SIG-M5 treated with dmso at 0.1 percent for 504 hours (cell line): Measurements from ENCODE around the gene CTXN3.

Experiments used
- DNase-seq: peaks from one replicate; lab custom pipeline; 2025; ENCODE audit not compliant: unreplicated experiment; lab: John Stamatoyannopoulos, UW

CTXN3 gene

DNA sequence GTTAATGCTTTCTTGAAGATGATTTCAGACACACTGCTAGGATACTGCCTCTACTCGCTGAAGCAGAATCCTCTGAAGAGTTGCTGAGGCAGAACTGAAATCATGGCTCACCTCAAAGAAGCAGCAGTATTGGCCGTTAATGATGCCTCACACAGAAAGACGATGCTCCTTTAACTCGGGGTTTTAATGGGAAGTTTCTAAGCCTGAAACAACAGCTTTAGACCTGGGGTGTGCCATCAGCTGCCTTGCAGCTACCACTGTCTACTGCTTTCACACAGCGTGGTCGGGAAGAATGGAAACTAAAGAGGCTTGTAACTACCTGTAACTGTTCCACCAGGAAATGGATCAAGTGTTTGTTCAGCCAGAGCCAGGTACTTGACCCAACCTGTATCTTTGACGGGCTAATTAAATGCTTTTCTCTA is at the start of gene CTXN3:
Gene CTXN3 (plus strand): TSS at position 65 of the 422 bp plus-strand sequence. CDS start 8,440 bp downstream, outside the sequence.
- no peak for DNase-seq

DNA sequence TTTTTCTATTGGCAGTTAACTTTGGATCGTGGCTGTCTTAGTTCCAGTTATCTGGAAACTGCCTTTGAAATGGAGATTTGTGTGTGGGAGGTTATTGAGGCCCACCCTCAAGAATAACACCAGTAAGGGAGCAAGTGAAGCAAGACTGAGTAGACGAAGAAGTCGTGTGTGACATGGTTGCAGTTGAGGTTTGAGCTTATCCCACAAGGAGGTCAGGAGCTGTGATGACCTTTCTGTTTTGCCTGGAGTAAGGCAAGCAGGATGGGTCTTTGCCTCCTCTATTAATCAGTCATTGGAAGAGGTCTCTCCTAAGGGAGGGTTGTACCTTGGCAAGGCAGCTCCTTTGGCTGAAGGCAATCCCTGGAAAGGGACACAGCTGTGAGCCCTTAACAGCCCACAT is 49.6 kb upstream of the CTXN3 start:
- DNase-seq: no peak

DNA sequence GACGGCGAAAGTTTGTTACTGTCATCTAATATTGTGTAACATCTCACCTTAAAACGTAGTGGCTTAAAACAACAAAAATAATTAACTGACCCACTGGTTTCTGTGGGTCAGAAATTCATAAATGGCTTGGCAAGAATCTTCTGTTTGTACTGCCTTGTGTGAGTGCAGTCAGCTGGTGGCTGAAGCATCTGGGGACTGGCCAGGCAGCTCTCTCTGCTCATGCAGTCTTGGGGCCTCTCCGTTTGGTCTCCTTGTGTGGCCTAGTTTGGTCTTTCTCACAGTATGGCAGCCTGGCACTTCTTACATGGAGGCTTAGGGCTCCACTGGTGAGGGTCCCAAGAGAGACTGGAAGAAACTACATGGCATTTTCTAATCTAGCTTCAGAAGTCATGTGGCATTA is 49.0 kb upstream of the CTXN3 start:
- no peak for DNase-seq

DNA sequence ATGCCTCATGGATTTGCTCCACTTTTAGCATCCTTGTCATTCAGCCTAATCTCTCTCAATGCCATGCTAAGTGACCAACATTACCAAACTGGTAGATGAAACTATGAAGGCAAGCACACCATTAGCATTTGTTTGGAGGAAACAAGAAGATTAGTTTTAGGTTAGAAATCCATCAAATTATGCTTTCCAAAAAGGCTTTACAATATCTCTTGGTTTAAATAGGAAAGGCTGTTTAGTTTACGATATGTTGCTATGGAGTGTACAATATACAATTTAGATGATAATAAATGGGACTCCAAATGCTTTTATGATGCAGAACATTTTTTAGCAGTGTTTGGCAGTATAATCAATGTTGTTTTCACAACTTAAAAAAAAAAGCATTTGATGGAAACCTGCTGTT is 47.8 kb upstream of the CTXN3 start:
- no peak for DNase-seq

DNA sequence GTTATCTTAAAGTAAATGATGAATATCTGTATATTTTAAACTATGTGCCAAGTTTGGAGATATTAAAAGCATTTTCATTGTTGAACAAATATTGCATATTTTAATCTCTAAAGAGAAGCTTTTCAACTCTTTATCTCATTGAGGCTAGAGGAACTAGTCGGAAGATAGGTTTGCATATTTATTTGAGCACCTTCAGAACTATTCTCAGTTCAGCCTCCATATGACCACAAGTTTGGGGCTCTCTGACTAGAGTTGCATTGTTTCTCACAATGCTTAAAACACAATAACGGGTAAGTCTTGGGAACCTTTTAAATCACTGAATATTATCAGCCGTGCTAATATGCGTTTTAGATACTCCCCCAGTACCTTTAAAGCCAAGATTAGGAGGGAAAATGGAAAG is 47.3 kb upstream of the CTXN3 start:
- no peak for DNase-seq

DNA sequence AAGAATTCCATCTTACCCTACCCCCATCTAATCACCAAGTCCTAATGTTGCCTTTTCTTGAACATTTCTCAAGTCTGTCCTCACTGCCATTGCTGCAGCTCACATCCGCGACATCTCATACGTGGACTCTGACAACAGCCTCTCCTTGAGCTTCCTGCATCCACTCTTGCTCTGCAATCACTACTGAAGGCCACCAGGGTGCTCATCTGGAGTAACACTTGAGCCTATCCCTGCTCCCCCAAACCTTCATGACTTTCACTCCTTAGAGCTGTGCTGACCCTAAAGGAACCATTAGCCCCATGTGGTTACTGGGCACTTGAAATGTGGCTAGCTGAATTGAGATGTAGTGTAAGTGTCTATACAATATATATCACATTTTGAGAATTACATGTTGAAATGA is 46.4 kb upstream of the CTXN3 start:
- DNase-seq: no peak

DNA sequence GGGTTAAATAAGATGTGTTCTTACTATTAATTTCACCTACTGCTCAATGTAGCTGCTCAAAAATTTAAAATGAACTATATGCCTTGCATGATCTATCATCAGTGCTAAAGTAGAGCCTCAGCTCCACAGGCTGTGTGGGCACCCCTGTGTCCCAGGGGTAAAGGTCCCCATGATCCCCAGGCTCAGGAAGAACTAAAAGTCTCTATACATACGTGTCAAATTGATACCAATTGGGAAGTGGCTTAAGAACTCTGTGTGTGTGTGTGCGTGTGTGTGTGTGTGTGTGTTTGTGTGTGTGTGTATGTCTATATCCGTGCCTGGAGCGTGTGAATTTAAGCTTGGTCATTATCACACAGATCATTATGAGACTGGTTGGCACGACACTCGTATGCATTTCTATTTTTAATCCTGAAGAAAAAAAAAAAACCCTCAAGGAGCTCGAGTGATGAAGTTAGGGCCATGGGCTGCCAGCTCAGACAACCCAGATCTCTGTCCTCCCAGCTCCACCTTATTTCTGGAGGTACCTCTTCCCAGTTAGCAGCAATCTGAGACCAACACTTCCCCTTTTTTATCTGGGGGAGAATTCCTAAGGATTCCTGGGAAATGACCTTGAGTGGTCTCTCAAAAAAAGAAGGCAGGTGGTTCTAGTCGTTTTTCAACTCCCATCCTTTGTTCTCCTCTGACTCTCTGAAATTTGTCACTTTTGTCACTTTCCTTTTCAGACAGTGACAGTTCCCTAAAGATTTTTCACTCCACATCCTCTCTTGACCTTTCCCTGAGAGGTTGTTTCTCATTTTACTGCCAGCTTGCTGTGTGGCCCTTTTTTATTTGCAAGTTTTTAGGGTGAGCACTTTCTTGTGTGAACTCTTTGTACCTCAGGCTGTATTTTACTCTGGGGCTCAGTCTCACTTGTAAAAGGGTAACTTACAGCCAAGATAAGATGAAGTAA is 45.7 kb upstream of the CTXN3 start:
- no peak for DNase-seq

DNA sequence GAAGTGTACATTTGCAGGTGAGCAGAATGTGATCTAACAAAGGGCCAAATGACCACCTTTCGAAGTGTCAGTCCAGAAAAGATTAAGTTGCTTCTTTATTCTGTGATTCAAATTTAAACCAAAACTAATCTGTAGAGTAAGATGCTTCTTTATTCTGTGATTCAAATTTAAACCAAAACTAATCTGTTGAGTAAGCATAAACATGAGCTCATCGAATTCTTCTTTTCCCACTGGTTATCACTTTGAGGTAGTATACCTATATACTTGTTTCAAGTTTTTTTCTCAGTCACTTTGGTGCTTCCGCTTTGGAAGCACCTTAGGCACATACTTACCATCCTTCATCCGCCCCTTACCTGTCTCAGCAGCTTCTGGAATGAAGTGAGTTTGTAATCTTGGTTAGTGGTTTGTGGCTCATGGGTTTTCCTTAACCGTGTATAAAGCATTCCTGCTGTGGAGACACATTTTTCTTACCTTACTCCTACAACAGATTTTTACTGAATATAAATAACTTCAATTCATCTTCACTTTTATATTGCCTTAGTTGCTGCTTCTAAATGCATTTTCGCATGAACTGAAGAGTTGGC is 40.7 kb upstream of the CTXN3 start:
- no peak for DNase-seq

DNA sequence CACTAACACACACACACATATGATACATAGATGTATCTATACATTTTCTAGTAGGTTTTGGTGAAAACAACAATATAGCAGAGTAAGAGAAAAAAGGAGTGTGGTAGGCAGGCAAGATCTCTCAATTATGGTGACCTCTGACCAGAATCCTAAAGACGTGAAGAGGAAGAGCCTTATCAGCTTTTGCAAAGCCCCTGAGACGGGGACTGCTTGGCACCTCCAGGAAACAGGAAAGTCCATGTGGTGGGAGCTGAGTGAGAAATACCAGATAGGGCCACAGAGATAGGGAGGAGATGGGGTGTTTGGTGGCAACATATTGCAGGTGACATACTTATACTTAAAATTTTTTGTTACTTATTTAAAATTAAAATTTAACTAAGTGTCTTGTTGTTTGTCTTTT is 39.9 kb upstream of the CTXN3 start:
- no peak for DNase-seq

DNA sequence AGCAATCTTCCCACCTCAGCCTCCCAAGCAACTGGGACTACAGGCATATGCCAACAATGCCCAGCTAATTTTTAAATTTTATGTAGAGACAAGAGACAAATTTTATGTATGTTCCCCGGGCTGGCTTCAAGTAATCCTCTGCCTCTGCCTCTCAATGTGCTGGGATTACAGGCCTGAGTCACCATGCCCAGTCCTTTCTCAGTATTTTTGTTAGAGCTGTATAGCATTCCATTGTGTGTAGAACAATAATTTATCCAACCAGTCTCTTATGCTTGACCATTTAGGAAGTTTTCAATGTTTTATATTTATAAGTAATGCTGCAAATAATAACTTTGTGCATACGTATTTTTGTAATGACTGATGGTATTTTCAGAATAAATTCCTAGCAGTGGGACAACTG is 38.9 kb upstream of the CTXN3 start:
- no peak for DNase-seq

DNA sequence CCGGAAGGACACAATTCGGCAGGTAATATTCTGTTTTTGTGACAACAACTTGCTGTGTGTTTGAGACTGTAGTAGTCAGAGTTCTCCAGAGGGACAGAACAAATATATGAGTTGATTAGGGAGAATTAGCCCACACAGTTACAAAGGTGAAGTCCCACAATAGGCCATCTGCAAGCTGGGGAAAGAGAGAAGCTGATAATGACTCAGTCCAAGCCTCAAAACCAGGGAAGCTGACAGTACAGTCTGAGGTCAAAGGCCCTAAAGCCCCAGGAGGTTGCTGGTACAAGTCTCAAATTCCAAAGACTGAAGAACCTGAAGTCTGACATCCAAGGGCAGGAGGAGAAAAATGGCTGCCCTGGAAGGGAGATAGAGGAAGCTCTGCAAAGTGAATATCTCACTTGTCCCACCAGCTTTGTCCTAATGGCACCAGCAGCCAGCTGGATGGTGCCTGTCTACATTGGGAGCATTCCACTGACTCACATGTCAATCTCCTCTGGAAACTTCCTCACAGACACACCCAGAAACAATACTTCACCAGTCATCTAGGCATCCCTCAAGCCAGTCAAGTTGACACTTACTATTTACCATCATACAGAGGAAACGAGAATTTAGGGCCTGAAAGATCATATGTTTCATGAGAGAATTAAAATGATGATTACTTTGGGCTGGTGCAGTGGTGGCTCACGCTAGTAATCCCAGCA is 36.3 kb upstream of the CTXN3 start:
- no peak for DNase-seq

DNA sequence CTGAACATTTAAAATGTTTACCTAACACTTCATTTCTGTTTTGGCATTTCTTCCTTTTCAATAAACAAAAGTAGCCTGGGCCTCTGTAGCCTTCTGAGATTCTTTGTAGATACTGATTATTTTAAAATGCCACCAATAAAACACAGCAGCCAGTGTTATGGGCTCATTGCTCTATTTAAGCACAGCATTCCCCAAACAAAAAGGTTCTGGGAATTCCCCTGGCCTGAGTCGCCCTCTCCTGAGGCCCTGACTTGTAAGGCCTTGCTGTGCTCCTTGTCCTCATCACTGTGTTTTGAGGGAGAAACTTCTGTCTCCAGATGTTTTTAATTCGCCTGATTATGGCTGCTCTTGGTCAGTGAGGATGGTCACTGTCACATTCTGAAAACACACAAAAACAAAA is 33.0 kb upstream of the CTXN3 start:
- DNase-seq: no peak

DNA sequence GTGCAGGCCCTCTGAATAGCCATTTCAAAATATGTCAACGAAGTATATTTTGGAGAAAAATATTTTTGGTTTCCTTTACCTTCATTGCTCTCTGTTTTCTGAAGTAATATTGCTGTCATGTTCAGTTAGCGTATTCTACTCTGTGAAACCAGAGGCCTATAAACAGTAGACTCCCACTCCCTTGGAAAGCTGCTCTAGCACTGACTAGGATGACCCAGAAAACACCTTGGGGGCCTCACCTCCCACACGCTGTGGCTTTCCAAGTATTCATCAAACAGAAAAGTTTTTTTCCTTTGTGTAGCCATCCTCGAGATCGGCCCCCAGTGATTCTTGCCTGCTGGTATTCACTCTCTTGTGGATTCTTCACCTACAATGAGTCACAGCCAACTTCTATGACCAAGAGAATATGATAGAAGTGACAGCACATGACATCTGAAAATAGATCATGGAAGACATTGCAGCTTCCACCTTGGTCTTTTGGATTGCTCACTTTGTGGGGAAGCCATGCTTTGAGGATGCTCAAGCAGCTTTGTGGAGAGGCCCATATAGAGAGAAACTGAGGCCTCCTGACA is 28.9 kb upstream of the CTXN3 start:
- no peak for DNase-seq

DNA sequence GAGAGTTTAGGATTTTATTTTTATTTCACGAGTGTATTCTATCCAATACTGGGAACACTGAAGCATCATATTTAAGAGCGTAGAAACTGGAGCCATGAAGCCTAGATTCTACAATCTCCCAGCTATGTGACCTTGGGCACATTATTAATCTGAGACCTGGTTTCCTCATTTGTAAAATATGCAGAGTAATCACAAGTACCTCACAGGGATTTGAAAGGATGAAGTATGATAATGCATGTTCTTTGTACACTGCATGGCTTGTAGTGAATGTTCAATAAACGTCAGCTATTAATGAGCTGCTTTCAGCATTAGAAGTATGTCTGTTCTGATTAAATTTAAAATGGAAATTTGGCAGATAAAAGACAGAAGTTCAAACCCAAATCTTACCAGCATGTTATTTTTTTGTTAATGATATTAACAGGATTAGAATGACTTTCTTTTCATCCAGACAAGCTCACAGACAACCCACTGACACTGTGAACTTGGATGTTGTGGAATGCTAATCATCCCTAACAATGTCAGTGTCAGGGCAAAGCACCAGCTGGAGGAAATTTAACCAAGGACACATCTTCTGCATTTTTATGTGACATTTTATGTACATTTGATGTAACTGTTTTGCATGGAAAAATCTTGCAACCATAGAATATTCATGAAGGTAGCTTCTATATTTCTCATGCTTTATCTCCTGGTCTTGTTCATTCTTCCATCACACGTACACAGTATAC is 27.1 kb upstream of the CTXN3 start:
- DNase-seq: no peak

DNA sequence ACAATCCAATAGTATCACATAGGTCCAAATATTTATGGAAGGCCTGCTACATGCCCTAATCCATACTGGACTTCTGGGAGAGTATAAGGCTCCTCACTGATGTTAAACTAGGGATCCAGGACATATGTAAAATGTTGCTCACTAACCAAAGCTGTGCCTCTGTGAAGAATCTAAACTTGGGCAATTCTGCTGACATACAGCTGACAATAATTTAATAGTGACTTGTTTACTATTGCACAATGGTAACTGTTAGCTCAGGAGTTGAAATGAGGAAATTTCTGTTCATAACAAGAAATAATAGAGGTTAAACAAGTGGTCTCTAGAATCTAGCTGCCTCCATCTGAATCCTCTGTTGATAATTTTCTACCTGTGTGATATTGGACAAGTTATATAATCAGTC is 14.9 kb upstream of the CTXN3 start:
- no peak for DNase-seq

DNA sequence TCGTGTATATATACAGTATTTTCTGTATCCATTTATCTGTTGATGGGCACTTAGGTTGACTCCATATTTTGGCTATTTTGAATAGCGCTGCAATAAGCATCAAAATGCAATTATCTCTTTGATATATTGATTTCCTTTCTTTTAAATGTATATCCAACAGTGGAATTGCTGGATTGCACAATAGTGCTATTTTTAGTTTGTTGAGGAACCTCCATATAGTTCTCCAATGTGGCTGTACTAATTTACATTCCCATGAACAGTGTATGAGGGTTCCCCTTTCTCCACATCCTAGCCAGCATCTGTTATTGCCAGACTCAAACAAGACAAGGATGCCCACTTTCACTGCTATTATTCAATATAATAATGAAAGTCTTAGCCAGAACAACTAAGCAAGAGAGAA is 9.1 kb upstream of the CTXN3 start:
- no peak for DNase-seq

DNA sequence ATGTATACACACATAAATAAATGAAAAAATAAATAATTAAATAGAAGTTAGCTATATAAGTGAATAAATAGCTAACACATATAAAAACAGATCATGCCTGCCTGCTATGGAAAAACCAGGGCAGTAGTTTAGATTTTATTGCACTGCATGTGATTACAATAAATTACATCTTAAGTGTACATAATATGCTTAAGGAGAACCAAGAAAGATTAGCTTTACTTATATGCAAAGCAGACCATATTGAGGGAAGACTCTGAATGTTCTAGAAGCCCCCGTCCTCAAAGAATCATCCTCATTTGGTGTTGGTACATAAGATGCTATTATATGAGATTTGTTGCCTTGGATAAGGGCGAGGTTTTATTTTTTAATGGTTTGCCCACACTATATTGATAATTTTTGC is 5.9 kb upstream of the CTXN3 start:
- DNase-seq: no peak

DNA sequence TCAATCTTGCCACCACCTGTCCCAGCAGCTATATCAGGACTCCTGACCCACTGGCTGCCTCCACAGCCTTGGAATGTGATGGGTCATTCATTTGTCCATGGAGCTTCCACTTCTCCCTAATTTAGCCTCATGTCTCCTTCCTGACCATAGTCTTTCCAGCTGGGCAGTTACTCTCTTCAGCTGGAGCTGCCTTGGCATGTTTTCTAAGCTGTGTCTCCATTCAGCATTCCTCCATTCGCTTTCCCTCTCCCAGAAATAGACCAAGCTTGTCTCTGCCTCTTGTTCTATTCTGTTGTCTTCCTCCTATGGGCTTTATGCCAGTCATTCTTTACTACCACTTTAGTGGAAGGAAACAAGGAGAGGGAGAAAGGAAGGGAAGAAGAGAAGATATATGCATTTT is 5.3 kb upstream of the CTXN3 start:
- no peak for DNase-seq

DNA sequence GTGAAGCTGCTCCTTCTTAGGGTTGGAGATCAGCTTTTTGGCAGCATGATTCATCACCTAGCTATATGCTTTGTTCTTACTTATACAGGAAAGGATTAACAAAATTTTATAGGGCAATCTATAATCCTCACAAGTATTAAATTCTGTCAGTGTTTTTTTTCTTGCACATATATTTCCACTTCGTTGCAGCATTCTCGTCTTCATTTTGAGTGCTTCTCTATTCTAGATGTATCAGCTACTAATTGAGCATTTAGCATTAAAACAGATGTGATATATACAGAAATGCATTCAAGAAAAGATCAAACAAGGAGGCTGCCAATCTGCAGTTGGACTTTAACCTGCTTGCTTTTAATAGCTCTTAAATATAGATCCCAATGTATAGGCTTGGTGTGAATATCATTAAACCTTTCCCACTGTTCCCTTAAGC is 3.6 kb upstream of the CTXN3 start:
- no peak for DNase-seq

DNA sequence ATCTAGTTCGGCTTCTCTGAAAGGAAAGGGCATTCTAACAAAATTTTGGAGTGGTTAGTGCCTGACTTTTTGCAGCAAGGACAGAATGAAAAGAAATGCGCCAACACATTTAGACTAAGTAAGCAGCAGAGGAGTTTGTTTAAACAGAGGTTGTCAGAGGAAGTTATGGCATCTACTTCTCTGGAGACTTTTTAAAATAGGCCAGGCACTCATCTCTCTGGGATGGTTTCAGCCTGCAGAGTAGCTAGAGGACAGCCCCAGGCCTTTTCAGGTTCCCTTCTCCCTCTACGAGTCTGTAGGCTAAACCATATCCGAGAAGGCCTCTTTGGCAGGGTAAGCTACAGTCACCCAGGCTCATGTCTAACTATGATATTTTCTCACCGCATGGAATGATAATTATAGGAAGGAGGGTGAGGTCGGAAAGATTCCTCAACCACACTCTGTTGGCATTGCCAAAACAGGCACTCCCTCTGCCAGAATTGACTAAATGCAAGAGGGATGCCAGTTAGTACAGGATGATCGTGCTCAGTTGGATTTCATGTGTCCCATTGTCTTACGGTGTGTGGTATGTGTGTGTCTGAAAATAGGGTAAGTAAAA is 1.4 kb upstream of the CTXN3 start:
- DNase-seq: no peak

DNA sequence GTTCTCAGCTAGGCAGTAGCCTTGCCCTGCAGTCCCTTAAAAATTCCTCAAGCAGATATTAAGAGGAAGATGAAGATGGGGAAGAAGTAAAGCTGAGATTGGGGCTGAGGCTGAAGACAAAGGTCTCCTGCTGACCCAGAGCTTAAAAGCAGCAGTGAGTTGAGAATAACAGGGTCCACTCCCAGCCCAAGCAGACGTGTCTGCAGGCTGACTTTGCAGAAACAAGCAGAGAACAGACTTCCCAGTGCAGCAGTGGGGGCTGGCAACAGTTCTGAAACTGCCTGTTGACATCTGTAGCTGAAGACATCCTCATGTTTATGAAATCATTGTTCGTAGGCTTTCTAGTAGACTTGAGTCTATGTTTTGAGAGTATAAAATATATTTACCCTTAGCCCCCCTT is 1.1 kb downstream of the CTXN3 start:
- no peak for DNase-seq
